HG03066 (cell line): Measurements from ENCODE around the gene ECM2.

Experiments used
- ATAC-seq: cut with Tn5 transposase; IDR thresholded peaks from one replicate; pipeline ENCODE4 v1.9.1; 2021; ENCODE audit warnings: low read depth; ENCODE audit not compliant: unreplicated experiment

ECM2 gene

DNA sequence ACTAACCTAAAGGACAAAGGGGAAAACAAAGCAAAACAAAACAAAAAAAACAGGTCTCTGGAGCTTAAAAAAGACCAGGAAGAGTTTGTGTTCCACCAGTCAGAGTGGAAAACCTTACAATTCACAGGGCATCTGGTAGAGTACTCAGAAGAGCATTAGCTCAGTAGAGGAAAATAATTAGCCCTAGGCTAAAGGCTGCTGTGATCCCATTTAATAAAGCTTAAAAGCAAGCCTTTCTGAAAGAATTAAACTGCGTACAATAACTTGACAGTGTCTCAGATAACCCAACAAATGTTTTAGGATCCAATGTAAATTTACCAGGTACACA lies 7.3 kb downstream of the ECM2 start:
- ATAC-seq: no peak

DNA sequence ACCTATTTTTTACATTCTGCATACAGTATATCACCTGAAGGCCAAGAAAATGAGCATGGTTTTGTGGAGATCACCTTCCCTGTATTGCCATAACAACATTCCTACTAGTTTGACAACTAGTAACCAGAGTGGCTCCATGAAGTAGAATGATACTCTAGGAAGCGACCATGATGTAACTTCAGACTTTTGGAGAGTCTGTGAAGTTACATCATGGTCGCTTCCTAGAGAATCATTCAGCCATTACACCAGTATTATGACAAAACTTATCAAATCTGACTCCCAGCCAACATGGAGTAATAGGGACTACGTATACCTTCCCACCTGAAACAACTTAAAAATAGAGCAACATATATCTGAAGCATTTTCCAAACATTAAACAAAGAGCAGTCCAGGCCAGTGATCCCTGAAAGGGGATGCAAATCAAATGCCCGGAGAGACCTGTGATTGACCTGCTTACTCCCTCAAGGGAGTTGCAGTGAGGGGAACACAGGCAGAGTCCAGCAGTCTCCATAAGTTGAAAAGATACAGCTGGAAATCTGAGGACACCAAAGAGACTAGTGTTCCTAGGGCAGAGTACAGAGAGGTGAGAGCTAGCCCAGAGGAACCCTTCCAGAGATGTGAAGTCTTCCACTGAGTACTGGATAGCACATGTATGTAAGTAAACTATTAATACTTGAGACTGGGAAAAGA lies 7.8 kb downstream of the ECM2 start:
- ATAC-seq: no peak

DNA sequence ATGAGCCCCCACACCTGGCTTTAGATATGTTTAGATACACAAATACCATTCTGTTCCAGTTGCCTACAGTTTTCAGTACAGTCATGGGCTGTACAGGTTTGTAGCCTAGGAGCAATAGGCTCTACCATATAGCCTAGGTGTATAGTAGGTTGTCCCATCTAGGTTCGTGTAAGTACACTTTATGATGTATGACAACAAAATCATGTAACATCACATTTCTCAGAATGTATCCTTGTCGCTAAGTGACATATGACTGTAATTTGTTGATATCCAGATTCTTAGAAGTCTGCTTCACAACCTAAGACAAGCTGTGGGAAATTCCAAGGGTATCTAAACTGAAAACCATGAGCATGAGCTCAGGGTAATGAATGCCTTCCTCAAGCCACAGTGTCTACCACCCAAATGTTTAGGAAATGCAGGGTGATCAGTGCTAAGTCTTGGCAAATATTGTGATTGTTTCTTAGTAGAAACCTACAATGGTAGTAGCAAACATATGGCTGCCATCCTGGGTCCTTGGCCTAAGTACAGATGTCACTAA lies 8.4 kb downstream of the ECM2 start:
- no peak for ATAC-seq

DNA sequence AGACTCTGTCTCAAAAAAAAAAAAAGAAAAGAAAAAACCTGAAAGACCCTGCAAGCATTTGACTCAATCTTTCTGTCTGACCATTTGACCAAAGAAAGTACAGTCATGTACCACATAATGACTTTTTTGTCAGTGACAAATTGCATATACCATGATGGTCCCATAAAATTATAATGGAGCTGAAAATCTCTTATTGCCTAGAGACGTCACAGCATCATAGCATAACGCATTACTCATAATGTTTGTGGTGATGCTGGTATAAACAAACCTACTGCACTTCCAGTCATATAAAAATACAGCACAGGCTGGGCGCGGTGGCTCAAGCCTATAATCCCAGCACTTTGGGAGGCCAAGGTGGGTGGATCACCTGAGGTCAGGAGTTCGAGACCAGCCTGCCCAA lies 10.5 kb downstream of the ECM2 start:
- ATAC-seq: no peak

DNA sequence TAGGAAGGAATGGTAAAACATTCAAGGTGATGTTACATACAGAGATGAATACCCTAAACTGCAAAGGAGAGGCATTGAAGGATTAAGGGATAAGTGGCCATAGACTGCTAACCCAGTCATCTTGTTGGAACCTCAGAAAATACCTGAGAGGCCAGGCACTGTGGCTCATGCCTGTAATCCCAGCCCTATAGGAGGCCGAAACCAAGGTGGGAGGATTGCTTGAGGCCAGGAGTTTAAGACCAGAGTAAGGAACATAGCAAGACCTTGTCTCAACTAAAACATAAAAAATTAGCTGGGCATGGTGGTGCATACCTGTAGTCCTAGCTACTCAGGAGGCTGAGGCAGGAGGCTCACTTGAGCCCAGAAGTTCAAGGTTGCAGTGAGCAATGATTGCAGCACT lies 10.9 kb downstream of the ECM2 start:
- no peak for ATAC-seq

DNA sequence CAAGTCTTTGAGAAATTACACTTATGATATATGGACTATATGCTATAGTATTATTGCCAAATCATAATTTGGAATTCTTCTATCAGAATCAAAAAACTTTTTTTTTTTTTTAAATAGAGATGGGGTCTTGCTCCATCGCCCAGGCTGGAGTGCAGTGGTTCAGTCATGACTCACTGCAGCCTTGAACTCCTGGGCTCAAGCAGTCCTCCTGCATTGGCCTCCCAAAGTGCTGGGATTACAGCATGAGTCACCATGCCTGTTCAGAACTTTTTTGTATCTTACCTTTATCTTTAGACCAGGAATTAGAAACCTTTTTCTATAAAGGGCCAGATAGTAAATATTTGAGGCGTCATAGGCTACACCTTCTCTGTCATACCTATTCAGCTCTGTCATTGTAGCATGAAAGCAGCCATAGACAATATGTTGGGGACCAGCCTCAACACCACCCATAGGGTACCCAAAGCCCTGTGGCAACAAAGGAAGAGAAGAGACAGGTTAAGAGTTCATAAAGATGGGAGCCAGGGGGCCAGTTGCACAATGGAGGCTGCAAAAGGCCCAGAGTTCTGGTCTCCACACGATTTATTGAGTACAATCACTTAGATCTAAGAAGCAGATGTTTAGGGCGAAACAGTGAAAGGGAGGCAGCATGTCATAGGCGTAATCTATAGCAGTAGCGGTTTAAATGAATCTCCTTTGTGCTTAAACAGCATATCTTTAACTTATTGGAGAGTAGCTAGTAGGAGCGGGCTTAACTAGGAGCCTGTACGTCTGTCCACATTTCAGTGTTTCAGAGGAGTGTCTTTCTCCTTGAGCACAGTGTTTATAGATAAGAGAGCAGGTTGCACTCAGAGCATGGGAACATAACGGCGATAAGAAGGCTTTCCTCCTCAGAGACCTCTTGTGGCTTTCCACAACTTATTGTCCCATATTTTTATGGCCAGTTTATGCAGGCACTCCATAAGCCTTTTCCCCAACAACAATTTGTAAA lies 12.5 kb downstream of the ECM2 start:
- no peak for ATAC-seq

DNA sequence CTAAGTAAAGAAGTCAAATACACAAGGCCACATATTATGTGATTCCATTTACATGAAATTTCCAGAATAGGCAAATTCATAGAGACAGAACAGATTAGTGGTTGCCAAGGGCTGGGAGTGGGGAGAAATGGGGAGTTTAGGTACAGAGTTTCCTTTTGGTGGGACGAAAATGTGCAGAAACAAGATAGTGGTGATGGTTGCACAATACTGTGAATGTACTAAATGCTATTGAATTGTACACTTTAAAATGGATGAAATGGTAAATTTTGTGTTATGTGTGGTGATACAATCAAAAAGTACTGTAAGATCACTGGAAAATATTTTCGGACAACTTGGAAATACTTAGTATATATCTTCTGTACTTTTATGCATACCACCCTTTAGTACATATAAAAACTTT lies 15.0 kb downstream of the ECM2 start:
- ATAC-seq: no peak

DNA sequence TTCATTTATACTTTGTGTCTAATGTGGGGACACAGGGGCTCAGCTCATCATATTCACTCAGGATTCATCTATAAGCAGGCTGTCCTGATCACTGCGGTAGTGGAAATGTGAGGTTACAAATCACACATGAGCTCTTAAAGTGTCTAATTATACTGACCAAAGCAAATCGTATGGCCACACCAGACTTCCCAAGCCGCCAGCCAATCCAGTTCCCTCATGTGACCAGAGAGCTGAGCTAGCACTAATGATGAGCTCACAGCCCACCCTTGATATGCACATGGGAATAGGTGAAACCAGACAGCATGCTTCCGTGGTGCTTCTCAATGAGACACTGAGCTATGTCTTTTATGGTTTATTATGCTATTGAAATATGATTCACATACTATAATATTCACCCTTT lies 17.6 kb downstream of the ECM2 start:
- ATAC-seq: no peak

DNA sequence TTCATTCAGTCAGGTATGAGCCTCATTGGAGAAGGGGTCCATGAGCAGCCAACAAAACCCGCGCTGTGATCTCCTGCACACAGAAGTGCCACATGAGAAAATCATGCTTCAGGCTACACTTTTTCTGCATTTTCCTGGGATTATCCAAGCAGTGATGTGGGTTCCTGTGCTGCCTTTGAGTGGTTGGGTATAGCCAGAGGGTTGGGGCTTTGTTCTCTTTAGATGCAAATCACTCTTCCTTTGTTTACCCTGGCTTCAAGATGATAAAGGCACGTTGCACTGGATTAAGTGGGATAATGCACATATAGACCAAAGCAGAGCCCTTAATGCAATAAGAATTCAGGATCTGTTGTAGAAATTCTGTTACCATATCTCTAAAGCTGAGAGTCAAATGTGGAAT lies 18.7 kb downstream of the ECM2 start:
- no peak for ATAC-seq

DNA sequence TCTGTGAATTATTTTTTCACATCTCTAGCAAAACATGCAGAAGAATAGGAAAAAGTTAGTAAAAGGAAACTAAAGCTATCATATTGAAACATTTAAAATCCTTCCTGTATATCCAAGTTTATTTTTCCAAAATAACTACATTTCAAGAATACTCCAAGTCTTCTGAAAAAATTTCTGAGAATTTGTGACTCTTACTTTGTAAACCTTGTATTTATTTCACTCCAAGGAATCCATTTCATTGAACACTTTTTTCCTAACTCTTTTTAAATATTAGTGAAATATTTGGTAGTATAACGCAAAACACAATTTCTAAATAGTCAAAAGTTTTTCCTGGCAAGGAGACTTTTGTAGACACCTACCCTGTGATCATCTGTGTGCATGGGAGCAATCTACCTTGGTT lies 19.3 kb downstream of the ECM2 start:
- no peak for ATAC-seq

DNA sequence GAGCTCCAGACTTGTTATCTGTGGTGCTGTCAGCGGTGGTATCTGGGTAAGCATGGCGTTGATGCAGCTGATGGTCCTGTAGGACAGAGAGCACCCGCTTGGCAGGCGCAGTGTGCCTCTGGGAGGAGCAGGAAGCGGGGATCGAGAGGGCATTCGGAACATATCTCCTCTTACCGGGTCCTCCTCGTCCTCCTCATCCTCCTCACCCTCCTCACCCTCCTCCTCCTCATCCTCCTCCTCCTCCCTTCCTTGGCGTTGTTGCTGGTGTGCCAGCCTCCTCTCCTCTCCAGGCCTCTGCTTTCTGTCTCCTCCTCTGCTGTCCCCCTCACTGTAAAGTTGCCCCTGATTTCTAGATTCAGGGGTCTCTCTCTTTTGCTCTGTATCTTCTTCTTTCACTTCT lies 21.2 kb downstream of the ECM2 start:
- ATAC-seq: no peak

DNA sequence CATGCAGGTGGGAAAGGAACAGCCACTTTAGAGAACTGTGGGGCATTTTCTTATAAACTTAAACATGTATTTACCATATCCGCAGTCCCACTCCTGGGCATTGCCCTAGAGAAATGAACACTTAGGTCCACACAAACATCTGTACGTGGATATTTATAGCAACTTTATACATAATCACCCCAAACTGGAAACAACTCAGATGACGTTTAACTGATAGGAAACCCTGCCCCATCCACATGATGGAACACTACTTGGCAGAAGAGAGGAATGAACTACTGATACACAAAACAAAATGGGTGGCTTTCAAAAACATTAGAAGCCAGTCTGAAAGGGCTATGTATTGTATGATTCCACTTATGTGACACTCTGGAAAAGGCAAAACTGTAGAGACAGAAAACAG lies 22.4 kb downstream of the ECM2 start:
- no peak for ATAC-seq

DNA sequence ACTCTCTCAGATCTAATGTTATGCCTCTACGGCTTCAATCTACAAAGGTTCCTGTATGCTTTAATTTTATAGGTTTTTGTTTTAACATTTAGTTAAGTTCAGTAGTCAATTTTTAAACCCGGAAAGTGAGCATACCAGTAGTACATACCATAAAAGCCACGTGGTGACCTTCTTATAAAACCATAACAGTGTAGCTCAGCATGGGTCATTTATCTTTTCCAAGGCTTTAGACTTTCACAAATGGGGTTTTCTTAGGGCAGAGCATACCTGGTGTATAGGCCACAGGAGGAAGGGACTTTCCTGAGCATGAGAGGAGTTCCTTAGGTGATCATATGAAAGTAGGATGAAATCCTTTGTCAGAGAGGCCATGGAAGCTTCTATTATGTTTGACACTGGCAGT lies 23.2 kb downstream of the ECM2 start:
- no peak for ATAC-seq

DNA sequence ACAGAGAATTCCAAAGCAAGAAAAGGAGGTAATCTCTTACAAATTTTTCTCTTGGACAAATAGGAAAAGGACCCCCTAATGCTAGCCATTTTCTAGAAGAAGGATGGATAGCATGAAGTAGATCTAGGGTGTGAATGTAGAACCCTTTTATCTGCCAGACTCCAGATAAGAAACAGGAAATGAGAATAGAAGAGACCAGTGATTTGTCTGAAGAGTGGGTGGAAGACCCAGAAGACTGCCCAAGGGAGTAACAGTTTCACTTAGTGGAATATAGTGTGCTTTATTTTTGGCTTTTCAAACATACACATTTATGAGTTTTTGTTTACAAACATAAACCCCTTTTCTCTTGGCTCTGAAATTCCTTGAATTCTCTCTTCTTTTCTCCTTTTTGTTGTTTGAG lies 25.0 kb downstream of the ECM2 start:
- no peak for ATAC-seq

DNA sequence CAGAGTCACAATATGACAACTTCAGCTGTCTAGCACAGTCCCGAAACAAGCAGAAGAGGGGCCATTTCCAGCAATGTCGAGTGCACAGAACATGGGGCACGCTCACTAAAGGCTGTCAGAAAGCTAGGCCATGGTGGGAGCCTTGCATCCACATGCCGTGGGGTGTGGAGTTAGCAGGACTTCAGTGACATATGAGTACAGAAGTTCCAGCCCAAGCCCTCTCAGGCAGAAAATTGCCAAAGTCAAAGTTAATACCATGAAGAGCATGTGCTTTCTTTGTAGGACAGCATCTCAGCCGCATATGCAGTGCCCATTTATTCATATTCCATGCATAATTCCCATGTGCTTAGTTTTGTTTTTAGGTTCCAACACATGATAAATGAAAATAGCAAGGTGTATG lies 26.7 kb downstream of the ECM2 start:
- ATAC-seq: no peak

DNA sequence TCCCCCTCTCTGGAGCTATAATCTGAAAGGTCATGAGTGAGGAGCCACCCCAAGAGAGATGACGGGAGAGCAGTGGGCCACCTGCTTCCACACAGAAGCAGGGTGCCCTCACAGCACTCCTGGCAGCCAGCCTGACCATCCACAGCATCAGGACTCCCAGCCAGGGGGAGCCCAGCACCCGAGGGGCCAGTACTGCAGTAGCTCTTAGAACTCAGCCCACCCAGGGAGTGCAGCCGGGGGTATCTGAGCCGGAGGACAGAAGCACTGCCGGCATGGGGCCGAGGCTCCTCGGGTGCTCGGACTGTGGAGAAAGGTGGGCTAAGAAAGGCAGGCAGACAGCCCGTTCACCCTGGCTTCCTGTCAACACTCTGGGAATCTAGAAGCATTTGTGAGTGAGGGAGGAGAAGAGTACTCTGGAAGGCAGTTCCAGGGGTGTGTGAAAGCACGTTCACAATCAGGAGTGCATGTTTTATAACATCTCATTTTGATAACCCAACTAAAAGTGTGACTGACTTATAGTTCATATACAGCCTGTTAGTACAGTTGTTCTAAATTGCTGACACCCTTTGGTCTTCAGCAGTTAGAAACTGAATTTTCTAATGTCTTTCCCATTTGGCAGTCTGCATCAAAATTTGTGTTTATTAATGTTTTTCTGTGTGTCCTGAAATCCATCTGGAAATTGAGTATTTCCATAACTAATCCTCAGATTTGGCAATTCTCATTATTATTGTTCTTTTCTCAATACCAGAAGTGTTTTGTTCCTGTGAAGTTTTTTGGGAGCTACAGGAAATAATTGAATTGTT lies 27.6 kb downstream of the ECM2 start:
- ATAC-seq: no peak

DNA sequence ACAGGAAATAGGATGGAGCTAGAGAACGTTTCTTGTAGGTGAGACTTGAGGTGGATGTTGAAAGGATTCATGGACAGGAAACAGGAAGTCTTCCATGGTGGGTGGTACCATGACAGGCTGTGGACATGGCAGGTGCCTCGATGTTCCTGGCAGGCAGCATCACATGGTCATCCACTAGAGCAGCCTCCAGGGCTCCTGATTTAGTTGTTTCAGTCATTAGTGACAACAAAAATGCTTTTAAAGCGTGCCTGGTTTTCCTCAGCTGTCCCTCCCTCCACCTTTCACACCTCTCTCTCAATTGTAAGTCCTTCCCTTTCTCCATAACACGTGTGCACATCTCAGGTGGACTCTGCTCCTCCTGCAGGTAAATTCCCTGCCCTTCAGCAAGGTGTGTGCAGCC lies 28.3 kb downstream of the ECM2 start:
- ATAC-seq: no peak

DNA sequence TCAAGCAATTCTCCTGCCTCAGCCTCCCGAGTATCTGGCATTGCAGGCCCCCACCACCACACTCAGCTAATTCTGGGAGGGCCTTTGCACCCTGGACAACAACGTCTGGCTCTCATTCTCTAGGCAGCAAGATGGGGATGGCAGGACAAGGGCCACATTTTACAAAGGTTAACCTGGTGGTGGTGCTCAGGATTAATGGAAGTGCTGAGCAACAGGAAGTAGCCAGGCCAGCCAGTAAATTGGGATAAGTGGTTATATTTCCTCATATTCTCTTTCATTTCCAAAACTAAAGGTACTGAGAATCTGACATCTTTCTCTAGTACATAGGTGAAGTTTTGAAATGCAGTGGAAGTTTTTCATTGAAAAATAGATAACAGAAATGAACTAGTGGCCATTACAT lies 28.8 kb downstream of the ECM2 start:
- no peak for ATAC-seq

DNA sequence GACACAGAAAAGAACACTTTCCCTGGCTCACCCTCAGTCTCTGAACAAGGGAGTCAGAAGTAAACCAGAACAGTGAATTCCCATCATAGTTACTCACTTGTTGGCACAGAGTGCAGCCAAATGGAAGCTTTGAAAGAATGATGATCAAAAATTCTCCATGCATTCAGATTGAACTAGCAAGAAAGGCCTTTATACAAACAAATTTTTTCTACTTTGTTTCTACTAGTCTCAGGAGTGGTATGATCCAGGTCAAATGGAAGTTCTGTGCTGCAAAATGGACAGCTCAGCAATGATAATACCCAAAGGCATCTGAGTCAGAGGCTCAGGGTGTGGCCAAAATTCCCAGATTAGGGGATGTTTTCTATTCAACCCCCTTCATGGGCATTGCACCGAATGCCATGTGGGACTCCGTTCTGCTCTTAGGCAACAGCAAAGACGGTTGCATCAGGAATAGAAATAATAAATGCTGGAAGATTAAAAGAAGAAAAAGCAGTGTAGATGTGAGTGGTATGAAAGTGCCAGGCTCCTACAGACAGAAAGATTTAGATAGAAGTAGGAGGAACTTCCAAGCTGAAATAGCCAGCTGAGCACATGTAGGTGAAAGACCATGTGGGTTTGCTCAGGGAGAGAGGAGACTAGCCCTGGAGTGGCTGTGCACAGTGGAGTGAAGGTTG lies 29.5 kb downstream of the ECM2 start:
- no peak for ATAC-seq

DNA sequence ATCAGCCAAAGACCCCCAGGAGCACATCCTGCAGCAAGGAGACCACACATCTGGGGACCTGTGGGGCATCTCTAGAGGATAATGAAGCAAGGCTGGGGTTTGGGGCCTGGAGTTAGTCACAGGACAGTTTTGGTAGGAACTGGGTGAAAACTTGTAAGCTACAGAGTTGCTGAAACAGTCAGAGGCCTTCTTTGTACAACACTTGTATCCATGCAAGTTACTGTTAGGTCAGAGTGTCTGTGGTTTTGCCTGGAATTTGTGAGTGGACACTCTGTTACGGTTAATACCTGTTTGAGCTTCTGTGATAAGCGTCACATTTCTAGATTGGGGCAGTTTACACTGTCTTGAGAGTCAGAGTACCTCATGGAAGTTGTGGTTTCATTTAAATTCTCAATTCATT lies 30.9 kb downstream of the ECM2 start:
- ATAC-seq: no peak

DNA sequence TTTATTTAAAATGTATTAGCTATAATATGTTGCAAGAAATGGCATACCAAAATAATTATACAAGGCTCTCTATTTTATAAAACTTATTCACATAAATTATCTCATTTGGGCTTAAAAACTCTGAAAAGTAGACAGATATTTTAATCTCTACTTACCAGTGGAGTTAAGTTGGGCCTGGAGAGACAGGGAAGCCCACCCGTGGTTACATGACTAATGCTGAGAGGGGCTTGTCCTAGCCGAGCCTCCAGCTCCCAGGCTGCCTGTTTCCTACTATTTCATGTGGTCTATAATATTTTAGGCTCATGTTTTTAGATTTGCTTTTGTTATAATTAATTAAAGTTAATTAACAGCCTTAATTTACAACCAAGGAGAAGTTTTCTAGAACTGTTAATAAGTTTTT lies 32.6 kb downstream of the ECM2 start:
- ATAC-seq: no peak
